SU-DHL-6 (cell line): Measurements from ENCODE around the gene CACNA1C.

Source experiments
- CTCF ChIP-seq: fragments of 200-600 bp; sonication (generic); IDR thresholded peaks from one replicate; pipeline ENCODE4 v1.5.1; 2017; ENCODE audit warnings: antibody characterized with exemption, mild to moderate bottlenecking, low read length, moderate library complexity; ENCODE audit not compliant: insufficient read depth, poor library complexity, severe bottlenecking
- EZH2phosphoT487 ChIP-seq: fragments of 200-600 bp; sonication (generic), shearing (Covaris generic); conservative IDR thresholded peaks from 2 replicates; pipeline ENCODE4 v1.6.1; 2018; ENCODE audit warnings: mild to moderate bottlenecking, antibody characterized with exemption, low read length, moderate library complexity, mixed read lengths

- TF ChIP-seq CTCF = no peak
- TF ChIP-seq EZH2phosphoT487 = no peak
Observed at GRCh38 chr12:2286047-2286446, 233.3 kb downstream of the CACNA1C start.
